Chondrocyte (in vitro differentiated cells): ENCODE measurements around the gene CLEC16A. TPM values are rescaled to one million over a fixed set of nuclear protein-coding genes. Genes with fewer than 3 reads are reported as not detected.

Experiments used
- DNase-seq: peaks from one replicate; pipeline ENCODE4 v3.0.0; 2021; ENCODE audit warnings: mixed read lengths, low spot score
- H3K27ac Mint-ChIP-seq: one replicate; pipeline ENCODE4 v1.8.0; 2021; ENCODE audit warnings: mild to moderate bottlenecking, moderate library complexity, mixed read lengths; ENCODE audit not compliant: unreplicated experiment
- H3K27me3 Mint-ChIP-seq: 2 replicates; pipeline ENCODE4 v1.8.0; 2021; ENCODE audit warnings: low read depth, mixed read lengths
- H3K36me3 Mint-ChIP-seq: 2 replicates; pipeline ENCODE4 v1.8.0; 2021; ENCODE audit warnings: low read depth, mixed read lengths
- H3K4me1 Mint-ChIP-seq: 2 replicates; pipeline ENCODE4 v1.8.0; 2021; ENCODE audit warnings: low read depth, mild to moderate bottlenecking, mixed read lengths
- H3K4me3 Mint-ChIP-seq: one replicate; pipeline ENCODE4 v1.8.0; 2021; ENCODE audit warnings: mild to moderate bottlenecking, moderate library complexity, mixed read lengths; ENCODE audit not compliant: unreplicated experiment
- H3K9me3 Mint-ChIP-seq: 2 replicates; pipeline ENCODE4 v1.8.0; 2021; ENCODE audit warnings: low read depth, mixed read lengths
- CTCF ChIP-seq: fragments of 200-600 bp; sonication (generic); IDR thresholded peaks from 2 replicates; pipeline ENCODE4 v1.5.0; 2021; ENCODE audit warnings: antibody characterized with exemption, mild to moderate bottlenecking, moderate library complexity
- total RNA-seq: library from RNA; stranded (reverse); gene quantifications from 3 replicates; pipeline ENCODE4 v1.2.1, GENCODE V29; 2021

The CLEC16A gene
- total RNA-seq, 1 donor from 2014 or later: 17.9 TPM

GRCh38 chr16:11213373-11213772 is 269.0 kb downstream of the CLEC16A start:
- Mint-ChIP-seq H3K4me3 (no peak overlapping the region), H3K27ac (no peak overlapping the region), H3K4me1 (no peaks in the 10 kb centered on the region), H3K27me3 (peaks cover 13% of the 10 kb centered on the region), H3K9me3 (peaks cover 14% of the 10 kb centered on the region), H3K36me3 (peaks cover 5% of the 10 kb centered on the region)
- no peak for DNase-seq
- no peak for TF ChIP-seq CTCF

GRCh38 chr16:11213799-11214198 is 269.4 kb downstream of the CLEC16A start:
- H3K4me3 Mint-ChIP-seq: no peak overlapping the region

GRCh38 chr16:11215935-11216556 is 271.7 kb downstream of the CLEC16A start:
- peaks cover 18% of the 10 kb centered on the region for H3K9me3 Mint-ChIP-seq
- DNase-seq: no peak

More at GRCh38 chr16:11213799-11214198, 269.4 kb downstream of the CLEC16A start:
- TF ChIP-seq CTCF: no peak
- H3K27ac Mint-ChIP-seq: no peak overlapping the region
- DNase-seq: no peak
- H3K27me3 Mint-ChIP-seq: peaks cover 13% of the 10 kb centered on the region
- H3K36me3 Mint-ChIP-seq: peaks cover 5% of the 10 kb centered on the region
- no peaks in the 10 kb centered on the region for H3K4me1 Mint-ChIP-seq
- H3K9me3 Mint-ChIP-seq: peaks cover 18% of the 10 kb centered on the region

GRCh38 chr16:11217651-11218603 is 273.6 kb downstream of the CLEC16A start:
- DNase-seq: no peak
- peaks cover 18% of the 10 kb centered on the region for H3K9me3 Mint-ChIP-seq
- no peak for TF ChIP-seq CTCF
- H3K4me1 Mint-ChIP-seq: no peaks in the 10 kb centered on the region
- no peak overlapping the region for H3K4me3 Mint-ChIP-seq
- H3K36me3 Mint-ChIP-seq: peaks cover 5% of the 10 kb centered on the region
- H3K27me3 Mint-ChIP-seq: no peaks in the 10 kb centered on the region
- no peak overlapping the region for H3K27ac Mint-ChIP-seq

More at GRCh38 chr16:11215935-11216556, 271.7 kb downstream of the CLEC16A start:
- Mint-ChIP-seq H3K27ac (no peak overlapping the region), H3K36me3 (peaks cover 5% of the 10 kb centered on the region), H3K27me3 (peaks cover 11% of the 10 kb centered on the region), H3K4me1 (no peaks in the 10 kb centered on the region), H3K4me3 (no peak overlapping the region)
- no peak for TF ChIP-seq CTCF

GRCh38 chr16:11218604-11218962 is 274.2 kb downstream of the CLEC16A start:
- Mint-ChIP-seq H3K4me3 (no peak overlapping the region), H3K27me3 (no peaks in the 10 kb centered on the region), H3K27ac (no peak overlapping the region), H3K9me3 (peaks cover 18% of the 10 kb centered on the region), H3K36me3 (peaks cover 5% of the 10 kb centered on the region), H3K4me1 (no peaks in the 10 kb centered on the region)
- peak; percentile 71 for TF ChIP-seq CTCF
- DNase-seq: no peak
